Epidermal melanocyte (primary cell): ENCODE measurements around the gene C1orf94.

ENCODE experiments used
- DNase-seq: peaks from one replicate; pipeline ENCODE4 v3.0.0; 2011; ENCODE audit warnings: low spot score; ENCODE audit not compliant: insufficient read length

The C1orf94 gene

GRCh38 chr1:34250342-34250741, 73.6 kb downstream of the C1orf94 start:
- DNase-seq = no peak

- no peak for DNase-seq
Observed at GRCh38 chr1:34262023-34262853, 85.5 kb downstream of the C1orf94 start.

- no peak for DNase-seq
Observed at GRCh38 chr1:34262921-34263320, 86.2 kb downstream of the C1orf94 start.

DNA sequence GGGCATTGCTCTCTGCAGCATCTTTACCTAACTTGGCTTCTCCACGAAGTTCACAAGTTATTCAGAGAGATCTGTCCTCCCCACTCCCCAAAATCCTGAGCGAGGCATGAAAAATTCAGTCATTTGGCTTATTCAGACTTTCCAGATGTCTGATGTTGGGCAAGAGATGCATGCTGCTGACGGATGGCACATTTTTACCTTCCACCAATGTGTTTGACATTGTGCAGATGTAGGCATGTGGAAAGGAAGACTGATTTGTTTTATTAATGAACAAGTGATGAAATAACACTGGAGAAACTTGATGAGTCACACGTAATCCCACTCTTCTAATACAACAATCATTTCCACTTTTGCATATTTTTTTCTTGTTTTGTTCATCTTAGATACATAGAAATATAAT, 86.7 kb downstream of the C1orf94 start:
- no peak for DNase-seq

DNA sequence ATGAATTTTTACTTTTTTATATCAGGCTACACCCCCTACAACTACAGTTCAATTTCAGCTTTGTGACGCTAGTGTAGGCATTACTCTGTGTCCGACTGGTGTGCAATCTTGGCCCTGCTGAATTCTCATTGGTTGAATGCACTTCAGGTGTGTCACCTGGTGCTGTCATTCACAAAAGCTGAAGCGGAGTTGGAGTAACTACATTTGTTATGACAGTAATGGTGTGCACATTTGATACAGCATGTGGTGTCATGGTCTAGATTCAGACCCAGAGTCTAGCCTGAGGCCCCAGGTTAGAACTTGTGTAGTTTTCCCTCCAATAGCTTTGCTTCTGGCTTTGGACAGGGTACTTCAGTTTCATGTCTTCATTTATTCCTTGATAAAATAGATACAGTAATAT, 88.7 kb downstream of the C1orf94 start:
- no peak for DNase-seq

DNA sequence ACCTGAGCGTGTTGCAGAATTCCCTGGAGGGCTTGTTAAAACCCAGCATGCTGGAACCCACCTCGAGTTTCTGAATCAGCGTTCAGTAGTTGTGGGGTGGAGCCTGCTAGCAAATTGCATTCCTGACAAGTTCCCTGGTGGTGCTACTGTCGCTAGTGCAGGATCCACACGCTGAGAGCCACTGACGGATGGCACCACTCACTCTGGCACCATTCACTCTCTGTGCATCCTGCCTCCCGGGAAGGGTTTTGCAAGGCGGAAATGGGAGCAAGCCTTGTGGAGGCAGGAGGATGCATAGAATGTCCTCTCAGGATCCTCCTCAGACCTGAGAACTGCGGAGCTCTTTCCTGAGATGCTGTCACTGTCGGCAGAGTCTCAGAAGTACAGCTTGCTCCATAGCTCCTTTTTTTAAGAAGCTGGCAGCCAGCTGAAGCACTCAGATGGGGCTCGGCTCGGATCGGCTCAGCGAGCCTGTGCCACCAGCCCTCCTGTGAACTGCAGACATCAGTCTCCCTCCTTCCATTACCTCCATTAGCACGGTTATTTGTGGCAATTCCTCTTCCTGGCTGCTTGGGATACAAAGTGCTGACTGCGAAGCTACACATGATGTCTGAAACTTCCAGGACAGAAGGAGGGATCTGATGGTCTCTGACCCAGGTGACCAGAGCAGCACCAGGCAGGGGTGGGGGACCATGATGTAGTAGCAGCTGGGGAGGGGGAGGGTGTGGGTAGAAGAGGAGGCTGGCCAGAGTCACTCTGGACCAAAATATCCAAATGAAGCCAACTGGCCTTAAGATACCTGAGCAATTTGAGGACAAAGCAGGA, 89.6 kb downstream of the C1orf94 start:
- DNase-seq = no peak

GRCh38 chr1:34267326-34267725, 90.6 kb downstream of the C1orf94 start:
- no peak for DNase-seq

GRCh38 chr1:34268311-34268954, 91.7 kb downstream of the C1orf94 start:
- DNase-seq = no peak
